IMR-90 (cell line): Measurements from ENCODE around the gene P2RX5. TPM values are rescaled to one million over a fixed set of nuclear protein-coding genes. Genes with fewer than 3 reads are reported as not detected.

Experiments used
- ATAC-seq: fragments of 200-7000 bp; cut with Tn5 transposase; 2 replicates; pipeline ENCODE4 v1.9.1; 2020; ENCODE audit warnings: low read depth, mild to moderate bottlenecking, moderate library complexity
- BruUV-seq: library from RNA; stranded (reverse); fragments of 400-500 nt; replicated peaks from 2 replicates; lab custom pipeline; 2021; lab: Mats Ljungman, UMichigan
- CTCF ChIA-PET: fragments of 300-600 bp; formaldehyde crosslinking; extraction: SDS; loops from one replicate; lab custom pipeline; 2021; ENCODE audit warnings: antibody characterized with exemption; lab: Yijun Ruan, JAX
- POLR2A ChIA-PET: fragments of 300-600 bp; sonication (Branson Sonifier 250); formaldehyde crosslinking; loops from one replicate; lab custom pipeline; 2022; ENCODE audit warnings: antibody characterized with exemption; ENCODE audit not compliant: unreplicated experiment; lab: Charles Lee
- DNase-seq: peaks from one replicate; pipeline ENCODE4 v3.0.0; 2013
- H2AFZ ChIP-seq: replicated peaks from 2 replicates; pipeline ENCODE3; 2013; ENCODE audit warnings: low read length, mild to moderate bottlenecking; ENCODE audit not compliant: poor library complexity
- H2AK5ac ChIP-seq: 2 replicates; pipeline ENCODE4 v1.6.1; 2013; ENCODE audit warnings: low read depth, low read length, inconsistent platforms
- H2AK9ac ChIP-seq: replicated peaks from 2 replicates; pipeline ENCODE3; 2013; ENCODE audit warnings: mild to moderate bottlenecking, low read depth, low read length, moderate library complexity; ENCODE audit not compliant: poor library complexity
- H2BK120ac ChIP-seq: 2 replicates; pipeline ENCODE4 v1.6.1; 2013; ENCODE audit warnings: low read depth, low read length, inconsistent platforms
- H2BK15ac ChIP-seq: 3 replicates; pipeline ENCODE4 v1.6.1; 2013; ENCODE audit warnings: low read depth, low read length, inconsistent platforms
- H2BK20ac ChIP-seq: 2 replicates; pipeline ENCODE4 v1.6.1; 2013; ENCODE audit warnings: low read depth, mild to moderate bottlenecking, inconsistent platforms, low read length, moderate library complexity
- H2BK5ac ChIP-seq: 2 replicates; pipeline ENCODE4 v1.6.1; 2013; ENCODE audit warnings: mild to moderate bottlenecking, low read depth, low read length, inconsistent platforms; ENCODE audit not compliant: poor library complexity, severe bottlenecking
- H3K14ac ChIP-seq: replicated peaks from 2 replicates; pipeline ENCODE4 v1.6.1; 2013; ENCODE audit warnings: low read depth, low read length, inconsistent platforms
- H3K18ac ChIP-seq: 2 replicates; pipeline ENCODE4 v1.6.1; 2013; ENCODE audit warnings: low read depth, low read length, control low read depth
- H3K23ac ChIP-seq: 2 replicates; pipeline ENCODE4 v1.6.1; 2013; ENCODE audit warnings: low read depth, low read length, inconsistent platforms
- H3K27ac ChIP-seq: 2 replicates; pipeline ENCODE4 v1.5.1; 2013; ENCODE audit warnings: mild to moderate bottlenecking, control low read depth, low read length; ENCODE audit not compliant: insufficient read depth
- H3K27me3 ChIP-seq: 2 replicates; pipeline ENCODE4 v1.6.1; 2013; ENCODE audit warnings: low read length; ENCODE audit not compliant: control insufficient read depth, insufficient read depth
- H3K36me3 ChIP-seq: 2 replicates; pipeline ENCODE4 v1.6.1; 2013; ENCODE audit warnings: low read length, mixed read lengths; ENCODE audit not compliant: control insufficient read depth, insufficient read depth
- H3K4ac ChIP-seq: 2 replicates; pipeline ENCODE4 v1.6.1; 2013; ENCODE audit warnings: low read depth, low read length, inconsistent platforms
- H3K4me1 ChIP-seq: 2 replicates; pipeline ENCODE4 v1.6.1; 2013; ENCODE audit warnings: low read length, mixed read lengths; ENCODE audit not compliant: control insufficient read depth, insufficient read depth
- H3K4me2 ChIP-seq: 2 replicates; pipeline ENCODE4 v1.6.1; 2013; ENCODE audit warnings: low read depth, mild to moderate bottlenecking, control low read depth, low read length, moderate library complexity
- H3K4me3 ChIP-seq: 2 replicates; pipeline ENCODE4 v1.5.1; 2013; ENCODE audit warnings: low read depth, mild to moderate bottlenecking, control low read depth, low read length, moderate library complexity; ENCODE audit not compliant: insufficient read depth
- H3K56ac ChIP-seq: 2 replicates; pipeline ENCODE4 v1.6.1; 2013; ENCODE audit warnings: low read length, inconsistent platforms; ENCODE audit not compliant: insufficient read depth; ENCODE audit errors: extremely low read depth
- H3K79me1 ChIP-seq, 2 experiments: 2 replicates each; pipeline ENCODE4 v1.6.1; 2013; ENCODE audit warnings: low read length in 2 of 2, inconsistent platforms in 1 of 2, low read depth in 1 of 2
- H3K9ac ChIP-seq: 2 replicates; pipeline ENCODE4 v1.6.1; 2013; ENCODE audit warnings: low read depth, low read length, control low read depth
- H3K9me1 ChIP-seq: 2 replicates; pipeline ENCODE4 v1.6.1; 2013; ENCODE audit warnings: low read length, inconsistent platforms; ENCODE audit not compliant: insufficient read depth
- H3K9me3 ChIP-seq: 2 replicates; pipeline ENCODE4 v1.6.1; 2013; ENCODE audit warnings: low read length; ENCODE audit not compliant: control insufficient read depth, insufficient read depth
- H4K20me1 ChIP-seq: 2 replicates; pipeline ENCODE4 v1.6.1; 2013; ENCODE audit warnings: low read length, inconsistent platforms; ENCODE audit not compliant: insufficient read depth
- H4K5ac ChIP-seq: 2 replicates; pipeline ENCODE4 v1.6.1; 2013; ENCODE audit warnings: mild to moderate bottlenecking, low read depth, low read length, control low read depth
- H4K8ac ChIP-seq, 2 experiments: 2 replicates each; pipeline ENCODE4 v1.6.1; 2013; ENCODE audit warnings: low read depth in 2 of 2, low read length in 2 of 2, control low read depth in 1 of 2, inconsistent platforms in 1 of 2
- H4K91ac ChIP-seq: 2 replicates; pipeline ENCODE4 v1.6.1; 2013; ENCODE audit warnings: low read depth, low read length, inconsistent platforms; ENCODE audit not compliant: insufficient read depth
- MAFK ChIP-seq: IDR thresholded peaks from 2 replicates; pipeline ENCODE4 v1.6.1; 2012; ENCODE audit warnings: low read depth, low read length, improper control_type of control experiment
- RAD21 ChIP-seq: IDR thresholded peaks from 2 replicates; pipeline ENCODE4 v1.6.1; 2012; ENCODE audit warnings: low read length, improper control_type of control experiment
- WGBS, 2 experiments: methylation state at CpG; one replicate each; pipeline versions ENCODE4 v1.1.5 to v1.1.7; 2013; ENCODE audit warnings: missing lambda C conversion rate in 2 of 2; ENCODE audit not compliant: insufficient read length in 1 of 2; ENCODE audit errors: extremely low coverage in 2 of 2; 5-methylcytosine and 5-hydroxymethylcytosine counted together
- dilution Hi-C: fragments of 300-500 bp; cut with HindIII; formaldehyde crosslinking; loops from one replicate; pipeline ENCODE4 v1.14.3; 2018; ENCODE audit warnings: low sequenced_read_pairs; ENCODE audit not compliant: unreplicated experiment
- in situ Hi-C: fragments of 300-500 bp; cut with MboI; formaldehyde crosslinking; loops from 3 replicates; pipeline ENCODE4 v1.14.3; 2019; ENCODE audit warnings: low sequenced_read_pairs, inconsistent platforms, mixed read lengths
- intact Hi-C: fragments of 100-400 bp; cut with micrococcal nuclease; formaldehyde crosslinking; loops from 2 replicates; pipeline ENCODE4 v1.10.0; 2022
- polyA plus RNA-seq, 3 experiments: library from polyadenylated mRNA; depleted of rRNA; stranded (reverse); fragments of >200 nt; gene quantifications; 2 replicates each; pipeline ENCODE4 v1.2.3, GENCODE V29; 2012; ENCODE audit warnings: low replicate concordance in 1 of 3
- total RNA-seq: library from RNA; depleted of rRNA; stranded (reverse); fragments of >200 nt; gene quantifications from 2 replicates; pipeline ENCODE4 v1.2.3, GENCODE V29; 2012

The P2RX5 gene
- total and polyA plus RNA-seq, 2 of the 4 experiments (the other 2 are of a cell fraction) = 1.8 to 3.7 TPM

GRCh38 chr17:3678095-3678820 is 17.7 kb downstream of the P2RX5 start:
- POLR2A ChIA-PET = no interaction called here
- Histone ChIP-seq H3K9me3 (no peaks in the 10 kb centered on the region), H2BK20ac (no peak overlapping the region), H3K4me3 (no peak overlapping the region), H2BK120ac (no peak overlapping the region), H4K8ac (no peak overlapping the region), H3K9ac (no peak overlapping the region), H2AK5ac (no peak overlapping the region), H3K36me3 (no peaks in the 10 kb centered on the region), H4K20me1 (no peaks in the 10 kb centered on the region), H4K91ac (no peak overlapping the region), H3K27me3 (peaks cover 2% of the 10 kb centered on the region; the same call in 1 of the 2 replicates), H2BK5ac (no peak overlapping the region), H3K4ac (no peak overlapping the region), H4K5ac (no peak overlapping the region), H3K56ac (no peak overlapping the region; the same call in 1 of the 2 replicates), H3K18ac (no peak overlapping the region), H3K79me1 (no peaks in the 10 kb centered on the region), H2BK15ac (no peak overlapping the region), H2AFZ (peak overlapping the region; percentile 79), H3K4me1 (no peaks in the 10 kb centered on the region), H2AK9ac (no peak overlapping the region), H3K4me2 (no peak overlapping the region), H3K23ac (no peak overlapping the region), H3K14ac (no peak overlapping the region), H3K27ac (no peak overlapping the region), H3K9me1 (no peaks in the 10 kb centered on the region)
- dilution Hi-C loops (no loop called here), intact Hi-C loops (no loop called here), in situ Hi-C loops (no loop called here)
- WGBS, 2 experiments = 13% methylated on average over 3 of the region's 16 CpGs; no CpG with 5 or more reads in 1 of the 2 experiments
- CTCF ChIA-PET = interaction anchor here (0.6 to 1.4 kb wide), 2 partner anchors 56 to 59 kb away, joined by 3 read pairs; no protein-coding TSS in a partner anchor
- no TSS peak for BruUV-seq
- ATAC-seq = peak; percentile 46
- peak; percentile 53; the same call in 1 of the 2 replicates for TF ChIP-seq MAFK
- no peak for TF ChIP-seq RAD21
- DNase-seq = peak; percentile 45
